ENCODE results near the gene VAV3. TPM values are rescaled to one million over a fixed set of nuclear protein-coding genes. Genes with fewer than 3 reads are reported as not detected.
"Not testable (repeated sequence)": the region's sequence is repeated elsewhere in the genome, so short reads cannot be mapped to it uniquely, and the experiment has no call there.

The VAV3 gene
- total RNA-seq, 2 donors from 2014 or later, result 11.6 to 14.1 TPM

- DNase-seq (ENCODE audit: low spot score), result no peak
- ATAC-seq, result no peak
- Mint-ChIP-seq H3K27ac (no peak overlapping the region), H3K9me3 (no peaks in the 10 kb centered on the region), H3K4me3 (no peak overlapping the region), H3K27me3 (no peaks in the 10 kb centered on the region), H3K36me3 (peaks cover 9% of the 10 kb centered on the region), H3K4me1 (ENCODE audit: low read depth in 2 of 2) (peaks cover 0 to 11% of the 10 kb centered on the region in 2 donors)
Measured at GRCh38 chr1:107766533-107766932, 198.4 kb downstream of the VAV3 start.

GRCh38 chr1:107762751-107763390, 202.1 kb downstream of the VAV3 start:
- DNase-seq (ENCODE audit: low spot score), result no peak
- H3K27ac Mint-ChIP-seq, result no peak overlapping the region
- no peak for ATAC-seq
- no peaks in the 10 kb centered on the region for H3K4me1 Mint-ChIP-seq (ENCODE audit: low read depth in 2 of 2)
- peaks cover 5% of the 10 kb centered on the region for H3K36me3 Mint-ChIP-seq
- no peaks in the 10 kb centered on the region for H3K9me3 Mint-ChIP-seq
- H3K4me3 Mint-ChIP-seq, result no peak overlapping the region
- no peaks in the 10 kb centered on the region for H3K27me3 Mint-ChIP-seq

GRCh38 chr1:107760065-107760464, 204.9 kb downstream of the VAV3 start:
- DNase-seq (ENCODE audit: low spot score) (no peak), ATAC-seq (no peak)
- Mint-ChIP-seq H3K27ac (no peak overlapping the region), H3K4me3 (no peak overlapping the region), H3K4me1 (ENCODE audit: low read depth in 2 of 2) (no peaks in the 10 kb centered on the region), H3K27me3 (no peaks in the 10 kb centered on the region), H3K9me3 (no peaks in the 10 kb centered on the region), H3K36me3 (peaks cover 17% of the 10 kb centered on the region)

GRCh38 chr1:107750364-107750959, 214.5 kb downstream of the VAV3 start:
- H3K4me3 Mint-ChIP-seq, result no peak overlapping the region
- no peak overlapping the region for H3K27ac Mint-ChIP-seq
- no peaks in the 10 kb centered on the region for H3K9me3 Mint-ChIP-seq
- no peaks in the 10 kb centered on the region for H3K4me1 Mint-ChIP-seq (ENCODE audit: low read depth in 2 of 2)
- H3K36me3 Mint-ChIP-seq, result peaks cover 13% of the 10 kb centered on the region
- H3K27me3 Mint-ChIP-seq, result no peaks in the 10 kb centered on the region
- DNase-seq (ENCODE audit: low spot score) (no peak), ATAC-seq (no peak)

- ATAC-seq (no peak), DNase-seq (ENCODE audit: low spot score) (no peak)
- Mint-ChIP-seq H3K4me3 (no peak overlapping the region), H3K36me3 (peaks cover 4% of the 10 kb centered on the region), H3K27ac (no peak overlapping the region), H3K9me3 (no peaks in the 10 kb centered on the region), H3K27me3 (no peaks in the 10 kb centered on the region), H3K4me1 (ENCODE audit: low read depth in 2 of 2) (no peaks in the 10 kb centered on the region)
Measured at GRCh38 chr1:107748531-107748930, 216.4 kb downstream of the VAV3 start.

- H3K4me1 Mint-ChIP-seq (ENCODE audit: low read depth in 2 of 2), result peaks cover 24 to 29% of the 10 kb centered on the region in 2 donors
- H3K9me3 Mint-ChIP-seq, result no peaks in the 10 kb centered on the region
- H3K36me3 Mint-ChIP-seq, result no peaks in the 10 kb centered on the region
- H3K27me3 Mint-ChIP-seq, result no peaks in the 10 kb centered on the region
- DNase-seq (ENCODE audit: low spot score) (no peak), ATAC-seq (no peak)
- peak overlapping the region; percentile 9 to 76 for H3K27ac Mint-ChIP-seq
- no peak overlapping the region for H3K4me3 Mint-ChIP-seq
Measured at GRCh38 chr1:107741242-107741641, 223.7 kb downstream of the VAV3 start.

- no peaks in the 10 kb centered on the region for H3K27me3 Mint-ChIP-seq
- ATAC-seq, result no peak
- DNase-seq (ENCODE audit: low spot score), result no peak
- peak overlapping the region; percentile 9 to 76 for H3K27ac Mint-ChIP-seq
- no peaks in the 10 kb centered on the region for H3K9me3 Mint-ChIP-seq
- no peaks in the 10 kb centered on the region for H3K36me3 Mint-ChIP-seq
- peaks cover 24 to 35% of the 10 kb centered on the region in 2 donors for H3K4me1 Mint-ChIP-seq (ENCODE audit: low read depth in 2 of 2)
- no peak overlapping the region for H3K4me3 Mint-ChIP-seq
Measured at GRCh38 chr1:107740579-107740978, 224.4 kb downstream of the VAV3 start.

GRCh38 chr1:107739651-107740050, 225.3 kb downstream of the VAV3 start:
- Mint-ChIP-seq H3K4me3 (no peak overlapping the region), H3K4me1 (ENCODE audit: low read depth in 2 of 2) (peaks cover 31 to 44% of the 10 kb centered on the region in 2 donors)

GRCh38 chr1:107739201-107739600, 225.8 kb downstream of the VAV3 start:
- ATAC-seq, result no peak
- H3K4me1 Mint-ChIP-seq (ENCODE audit: low read depth in 2 of 2), result peaks cover 35 to 45% of the 10 kb centered on the region in 2 donors
- H3K27me3 Mint-ChIP-seq, result no peaks in the 10 kb centered on the region
- H3K4me3 Mint-ChIP-seq, result no peak overlapping the region
- H3K9me3 Mint-ChIP-seq, result no peaks in the 10 kb centered on the region
- no peak overlapping the region for H3K27ac Mint-ChIP-seq
- DNase-seq (ENCODE audit: low spot score), result no peak
- peaks cover 6% of the 10 kb centered on the region for H3K36me3 Mint-ChIP-seq

More at GRCh38 chr1:107739651-107740050, 225.3 kb downstream of the VAV3 start:
- Mint-ChIP-seq H3K27ac (no peak overlapping the region), H3K27me3 (no peaks in the 10 kb centered on the region), H3K9me3 (no peaks in the 10 kb centered on the region), H3K36me3 (peaks cover 6% of the 10 kb centered on the region)
- DNase-seq (ENCODE audit: low spot score), result no peak
- no peak for ATAC-seq

GRCh38 chr1:107733401-107733800, 231.6 kb downstream of the VAV3 start:
- DNase-seq (ENCODE audit: low spot score); H3K27me3 Mint-ChIP-seq; H3K36me3 Mint-ChIP-seq; H3K27ac Mint-ChIP-seq; H3K4me3 Mint-ChIP-seq; ATAC-seq; H3K9me3 Mint-ChIP-seq: not testable (repeated sequence)
- H3K4me1 Mint-ChIP-seq (ENCODE audit: low read depth in 2 of 2), result peaks cover 27 to 29% of the 10 kb centered on the region in 2 donors

- Mint-ChIP-seq H3K4me1 (ENCODE audit: low read depth in 2 of 2) (peaks cover under 1 to 4% of the 10 kb centered on the region in 2 donors), H3K27ac (no peak overlapping the region), H3K9me3 (no peaks in the 10 kb centered on the region), H3K27me3 (no peaks in the 10 kb centered on the region), H3K4me3 (no peak overlapping the region), H3K36me3 (no peaks in the 10 kb centered on the region)
- no peak for DNase-seq (ENCODE audit: low spot score)
- ATAC-seq, result no peak
Measured at GRCh38 chr1:107727866-107728265, 237.1 kb downstream of the VAV3 start.

- DNase-seq (ENCODE audit: low spot score) (no peak), ATAC-seq (no peak)
- Mint-ChIP-seq H3K27ac (no peak overlapping the region), H3K4me3 (no peak overlapping the region), H3K27me3 (no peaks in the 10 kb centered on the region), H3K4me1 (ENCODE audit: low read depth in 2 of 2) (peaks cover 0 to 4% of the 10 kb centered on the region in 2 donors), H3K9me3 (no peaks in the 10 kb centered on the region), H3K36me3 (no peaks in the 10 kb centered on the region)
Measured at GRCh38 chr1:107726860-107727259, 238.1 kb downstream of the VAV3 start.

GRCh38 chr1:107724648-107725047, 240.3 kb downstream of the VAV3 start:
- Mint-ChIP-seq H3K27me3 (no peaks in the 10 kb centered on the region), H3K36me3 (no peaks in the 10 kb centered on the region), H3K27ac (no peak overlapping the region), H3K9me3 (no peaks in the 10 kb centered on the region), H3K4me1 (ENCODE audit: low read depth in 2 of 2) (peaks cover 0 to 11% of the 10 kb centered on the region in 2 donors), H3K4me3 (no peak overlapping the region)
- ATAC-seq, result no peak
- no peak for DNase-seq (ENCODE audit: low spot score)

- not testable (repeated sequence) for DNase-seq (ENCODE audit: low spot score); H3K27me3 Mint-ChIP-seq; H3K9me3 Mint-ChIP-seq; ATAC-seq; H3K4me3 Mint-ChIP-seq; H3K36me3 Mint-ChIP-seq; H3K27ac Mint-ChIP-seq
- H3K4me1 Mint-ChIP-seq (ENCODE audit: low read depth in 2 of 2), result peaks cover 5 to 17% of the 10 kb centered on the region in 2 donors
Measured at GRCh38 chr1:107720210-107720609, 244.8 kb downstream of the VAV3 start.

All from natural killer cell treated with Interleukin-12 subunit alpha and Interleukin-12 subunit beta and Interleukin-15 and Interleukin-18, amount 100 ng/mL, for 72 hours (primary cell).